ENCODE measurements around the gene KCNG3.
"Not testable (repeated sequence)": the region's sequence is repeated elsewhere in the genome, so short reads cannot be mapped to it uniquely, and the experiment has no call there.

KCNG3 gene

DNA sequence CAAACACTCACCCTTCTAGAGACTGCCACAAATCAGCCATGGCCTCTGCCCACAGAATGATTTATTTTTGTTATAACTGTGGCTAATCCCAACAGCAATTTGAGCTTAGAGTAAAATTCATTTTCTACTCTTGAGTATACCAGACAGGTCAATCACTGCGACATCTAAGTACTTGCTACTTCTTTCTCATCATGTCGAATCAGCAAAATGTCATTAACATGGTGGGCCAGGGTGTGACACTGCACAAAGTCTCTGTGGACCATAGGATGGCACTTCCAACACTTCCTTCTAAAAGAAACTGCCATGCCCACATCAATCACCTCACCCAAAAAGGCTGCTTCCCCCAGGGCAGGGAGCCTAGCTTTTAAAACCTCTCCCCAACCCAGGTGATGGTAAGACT, 64.4 kb downstream of the KCNG3 start:
- no peak for DNase-seq (ENCODE audit: low read depth, low spot score)

DNA sequence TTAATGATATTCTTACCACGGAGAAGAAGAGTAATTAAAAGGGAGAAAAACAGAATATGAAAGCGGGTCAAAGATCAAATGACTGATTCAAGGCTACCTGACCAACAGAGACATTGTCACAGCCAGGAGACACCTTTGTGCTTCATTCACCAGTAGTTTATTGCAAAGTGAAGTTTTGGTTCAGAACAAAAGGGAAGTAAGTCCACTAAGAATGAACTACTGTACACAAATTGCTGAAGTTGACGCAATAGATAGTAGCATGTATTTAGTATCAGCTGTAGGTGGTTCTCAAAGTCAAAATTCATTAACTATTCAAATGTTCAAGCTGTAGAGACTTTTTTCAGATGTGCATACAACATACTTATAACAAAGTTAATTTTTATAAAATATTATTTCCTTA, 68.1 kb downstream of the KCNG3 start:
- DNase-seq (ENCODE audit: low read depth, low spot score): no peak

DNA sequence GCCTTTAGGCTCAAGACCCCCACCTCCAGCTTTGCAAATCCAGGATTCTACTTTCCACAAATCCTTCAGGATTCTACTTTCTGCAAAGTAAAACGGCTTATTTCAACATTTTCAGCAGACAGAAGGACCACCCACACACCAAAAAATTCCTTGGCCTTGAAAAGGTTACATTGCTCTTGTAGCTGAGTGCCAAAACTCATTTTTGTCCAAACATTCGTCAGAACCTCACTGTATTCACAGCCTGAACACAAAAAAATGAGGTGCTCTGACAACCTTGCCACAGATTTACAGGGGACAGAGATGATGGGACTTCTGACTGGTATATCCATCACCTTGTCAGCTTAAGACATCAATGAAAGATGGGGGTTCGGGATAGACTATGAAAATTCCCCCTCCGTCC, 69.7 kb downstream of the KCNG3 start:
- no peak for DNase-seq (ENCODE audit: low read depth, low spot score)

DNA sequence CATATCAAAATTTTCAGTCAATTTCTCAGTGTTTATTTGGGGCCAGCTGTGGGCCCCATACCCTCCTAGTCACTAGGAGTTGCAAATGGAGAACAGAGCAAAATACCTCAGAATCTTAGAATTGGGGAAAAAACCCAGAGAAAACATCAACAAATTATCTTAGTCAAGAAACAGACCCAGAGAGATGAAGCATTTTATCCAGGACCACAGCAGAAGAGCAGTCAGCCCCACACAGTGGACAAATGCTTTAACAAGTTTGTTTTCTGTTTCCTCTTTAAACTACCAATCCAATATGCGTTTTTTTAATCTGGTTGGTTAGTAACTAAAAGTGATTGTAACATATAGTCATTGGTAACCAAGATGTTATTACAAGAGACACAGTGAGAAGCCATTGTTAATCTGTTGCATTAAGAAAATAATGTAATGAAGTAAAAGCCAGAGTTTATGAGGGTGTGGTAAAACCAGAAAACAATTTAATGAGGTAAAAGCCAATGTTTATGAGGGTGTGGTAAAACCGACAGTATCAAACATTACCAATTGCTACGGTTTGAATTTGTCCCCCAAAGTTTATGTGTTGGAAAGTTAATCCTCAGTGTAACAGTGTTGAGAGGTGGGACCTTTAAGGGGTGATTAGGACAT, 72.1 kb downstream of the KCNG3 start:
- DNase-seq (ENCODE audit: low read depth, low spot score): no peak

DNA sequence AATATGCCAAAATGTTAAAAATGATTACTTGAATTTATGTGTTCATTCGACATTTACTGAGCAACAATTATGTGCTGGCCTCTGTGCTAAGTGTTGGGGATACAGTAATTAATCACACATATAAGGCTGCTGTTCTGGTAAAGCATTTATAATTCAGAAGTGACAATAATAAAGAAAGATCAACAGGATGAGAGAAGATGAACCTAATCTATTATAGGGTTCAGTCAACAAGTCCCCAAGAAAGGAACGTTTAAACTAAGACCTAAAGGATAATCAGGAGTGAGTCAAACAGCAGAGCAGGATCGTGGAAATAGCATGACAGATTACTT, 72.7 kb downstream of the KCNG3 start:
- DNase-seq (ENCODE audit: low read depth, low spot score): no peak

DNA sequence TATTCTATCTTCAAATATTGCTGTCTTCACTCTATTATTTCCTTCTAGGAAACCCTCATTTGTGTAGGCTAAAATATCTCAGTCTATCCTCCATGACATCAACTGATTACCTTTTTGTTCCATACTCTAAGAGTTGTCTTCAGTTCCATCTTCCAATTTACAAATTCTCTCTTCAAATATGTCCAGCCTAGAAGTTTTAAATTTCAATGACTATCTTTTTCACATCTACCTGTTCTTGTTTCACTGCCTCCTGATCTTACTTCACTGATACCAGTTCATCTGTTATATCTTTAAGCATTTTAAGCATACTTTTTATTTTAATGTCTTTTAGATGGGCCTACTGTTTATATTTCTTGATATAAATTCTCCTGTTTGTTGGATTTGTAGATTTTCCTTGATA, 79.1 kb downstream of the KCNG3 start:
- no peak for DNase-seq (ENCODE audit: low read depth, low spot score)

DNA sequence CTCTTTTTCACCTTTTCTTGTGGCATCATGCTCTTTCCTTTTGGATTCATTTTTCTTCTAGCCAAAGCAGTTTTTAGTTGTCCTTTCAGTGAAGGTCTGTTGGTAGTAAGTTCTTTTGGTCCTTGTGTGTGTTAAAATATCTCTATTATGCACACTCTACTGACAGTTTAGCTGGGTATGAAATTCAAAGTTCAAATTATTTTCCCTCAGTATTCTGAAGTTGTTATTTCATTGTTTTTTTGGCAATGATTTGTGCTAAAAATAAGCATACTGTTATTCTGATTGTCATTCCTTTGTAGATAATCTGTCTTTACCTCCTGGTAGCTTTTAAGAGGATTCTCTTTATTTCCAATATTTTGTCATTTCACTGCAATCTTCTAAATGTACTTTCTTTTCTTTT, 79.6 kb downstream of the KCNG3 start:
- DNase-seq (ENCODE audit: low read depth, low spot score): no peak

DNA sequence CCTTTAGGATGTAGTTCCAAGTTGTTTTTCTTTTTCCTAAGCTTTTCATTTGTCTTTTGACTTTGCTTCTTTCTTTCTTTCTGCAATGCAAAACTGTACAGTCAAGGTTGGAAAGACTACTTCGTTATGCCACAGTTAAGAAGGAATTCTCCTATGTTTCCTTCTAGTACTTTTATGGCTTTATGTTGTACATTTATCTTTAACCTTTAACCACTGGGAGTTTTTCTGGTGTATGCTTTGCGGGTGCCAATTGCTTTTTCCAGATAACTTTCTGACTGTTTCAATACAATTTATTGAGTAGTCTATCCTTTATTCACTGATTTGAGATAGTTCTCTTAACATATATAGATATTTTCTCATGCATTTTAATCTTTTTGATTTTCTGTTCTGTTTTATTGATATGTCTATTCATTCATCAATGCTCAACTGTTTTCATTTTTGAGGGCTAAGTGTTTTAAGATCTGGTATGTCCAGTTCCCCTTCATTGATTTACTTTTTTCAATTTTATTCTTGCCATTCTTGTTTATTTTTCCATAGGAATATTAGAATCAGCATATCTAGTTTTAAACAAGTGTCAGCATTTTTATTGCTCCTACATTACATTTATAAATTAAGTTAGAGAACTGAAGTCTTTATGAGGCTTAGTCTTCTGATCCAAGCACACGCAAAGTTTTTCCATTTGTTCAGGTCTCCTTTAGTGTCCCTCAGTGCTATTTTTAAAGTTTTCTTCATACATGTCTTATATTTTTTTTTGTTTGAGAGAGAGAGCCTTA, 82.9 kb downstream of the KCNG3 start:
- DNase-seq (ENCODE audit: low read depth, low spot score): no peak

DNA sequence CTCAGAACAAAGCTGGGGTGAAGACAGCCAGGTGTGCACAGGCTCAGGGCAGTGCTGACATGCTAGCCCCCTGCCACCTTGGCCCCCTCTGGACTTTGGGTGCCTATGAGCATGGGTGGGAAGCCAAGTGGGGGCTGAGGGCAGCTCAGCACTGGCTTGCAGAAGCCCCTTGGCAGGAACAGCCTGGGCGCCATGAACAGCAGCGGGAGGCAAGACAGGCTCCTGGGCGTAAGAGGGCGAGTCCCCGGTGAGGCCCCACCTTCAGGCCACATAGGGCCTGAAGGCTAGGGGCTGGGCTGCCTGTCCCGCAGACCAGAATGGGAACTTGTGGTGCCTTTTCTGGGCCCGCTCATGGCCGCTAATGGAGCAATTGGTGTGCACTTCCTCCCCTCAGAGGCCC, 85.8 kb downstream of the KCNG3 start:
- no peak for DNase-seq (ENCODE audit: low read depth, low spot score)

DNA sequence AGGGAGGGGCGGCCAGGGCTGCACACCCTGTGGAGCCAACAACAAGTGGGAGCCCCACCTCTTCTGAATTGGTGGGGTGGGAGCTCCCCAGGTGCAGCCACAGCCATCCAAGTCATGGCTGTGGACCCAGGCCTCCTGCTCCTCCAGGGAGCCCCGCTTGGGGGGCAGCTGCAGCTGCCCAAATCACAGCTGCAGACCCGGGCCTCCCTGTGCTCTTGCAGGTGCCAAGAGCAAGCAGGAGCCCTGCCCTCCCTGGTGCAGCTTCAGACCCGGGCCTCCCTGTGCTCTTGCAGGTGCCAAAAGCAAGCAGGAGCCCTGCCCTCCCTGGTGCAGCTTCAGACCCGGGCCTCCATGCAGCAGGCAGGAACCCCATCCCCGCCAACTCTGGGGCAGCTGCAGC, 86.3 kb downstream of the KCNG3 start:
- DNase-seq (ENCODE audit: low read depth, low spot score): no peak

DNA sequence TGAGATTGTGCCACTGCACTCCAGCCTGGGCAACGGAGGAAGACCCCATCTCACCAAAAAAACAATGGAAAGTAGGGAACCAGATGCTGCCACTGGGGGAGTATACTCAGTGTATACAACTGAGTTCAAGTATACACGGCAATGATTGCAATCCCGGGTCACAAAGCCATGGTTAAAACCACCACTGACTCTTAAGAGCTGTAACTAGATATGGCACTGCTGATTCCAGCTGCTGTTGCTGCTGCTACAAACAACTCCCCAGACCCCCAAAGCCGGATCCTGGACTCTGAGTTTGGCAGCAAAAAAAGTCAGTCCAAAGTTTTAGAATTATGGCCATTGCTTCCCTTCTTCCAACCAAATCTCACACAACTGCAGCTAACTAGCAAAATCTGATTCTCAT, 89.1 kb downstream of the KCNG3 start:
- no peak for DNase-seq (ENCODE audit: low read depth, low spot score)

DNA sequence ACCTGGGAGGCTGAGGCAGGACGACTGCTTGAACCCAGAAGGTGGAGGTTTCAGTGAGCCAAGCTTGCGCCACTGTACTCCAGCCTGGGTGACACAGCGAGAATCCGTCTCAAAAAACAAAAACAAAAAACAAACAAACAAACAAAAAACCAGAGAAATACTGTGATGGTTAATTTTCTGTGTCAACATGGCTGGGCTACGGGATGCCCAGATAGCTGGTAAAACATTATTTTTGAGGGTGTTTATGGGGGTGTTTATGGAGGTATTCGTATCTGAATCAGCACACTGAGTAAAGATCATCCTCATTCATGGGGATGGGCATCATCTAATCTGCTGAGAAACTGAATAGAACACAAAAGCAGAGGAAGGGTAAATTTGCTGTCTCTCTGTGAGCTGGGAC, 92.0 kb downstream of the KCNG3 start:
- DNase-seq (ENCODE audit: low read depth, low spot score): no peak

DNA sequence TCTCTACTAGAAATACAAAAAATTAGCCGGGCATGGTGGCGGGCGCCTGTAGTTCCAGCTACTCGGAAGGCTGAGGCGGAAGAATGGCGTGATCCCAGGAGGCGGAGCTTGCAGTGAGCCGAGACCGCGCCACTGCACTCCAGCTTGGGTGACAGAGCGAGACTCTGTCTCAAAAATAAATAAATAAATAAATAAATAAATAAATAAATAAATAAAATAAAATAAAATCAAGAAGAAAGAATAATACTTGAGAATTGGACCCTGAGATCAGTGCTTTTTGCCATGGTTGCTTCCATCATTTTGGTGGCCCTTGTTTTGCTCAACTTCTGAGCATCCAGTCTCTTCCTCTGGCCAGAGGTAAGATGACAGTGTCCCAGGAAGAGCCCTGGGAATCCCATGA, 95.7 kb downstream of the KCNG3 start:
- DNase-seq (ENCODE audit: low read depth, low spot score): not testable (repeated sequence)

DNA sequence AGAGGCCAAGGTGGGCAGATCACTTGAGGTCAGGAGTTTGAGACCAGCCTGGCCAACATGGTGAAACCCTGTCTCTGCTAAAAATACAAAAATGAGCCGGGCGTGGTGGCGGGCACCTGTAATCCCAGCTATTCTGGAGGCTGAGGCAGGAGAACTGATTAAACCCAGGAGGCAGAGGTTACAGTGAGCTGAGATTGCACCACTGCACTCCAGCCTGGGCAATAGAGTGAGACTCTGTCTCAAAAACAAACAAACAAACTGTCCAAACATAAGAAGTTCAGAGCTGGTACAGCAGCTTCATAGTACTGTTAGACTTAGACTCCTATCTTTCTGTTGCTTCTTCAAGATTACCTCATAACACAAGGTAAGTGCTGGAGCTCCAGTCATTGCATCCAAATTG, 100.5 kb downstream of the KCNG3 start:
- DNase-seq (ENCODE audit: low read depth, low spot score): not testable (repeated sequence)

DNA sequence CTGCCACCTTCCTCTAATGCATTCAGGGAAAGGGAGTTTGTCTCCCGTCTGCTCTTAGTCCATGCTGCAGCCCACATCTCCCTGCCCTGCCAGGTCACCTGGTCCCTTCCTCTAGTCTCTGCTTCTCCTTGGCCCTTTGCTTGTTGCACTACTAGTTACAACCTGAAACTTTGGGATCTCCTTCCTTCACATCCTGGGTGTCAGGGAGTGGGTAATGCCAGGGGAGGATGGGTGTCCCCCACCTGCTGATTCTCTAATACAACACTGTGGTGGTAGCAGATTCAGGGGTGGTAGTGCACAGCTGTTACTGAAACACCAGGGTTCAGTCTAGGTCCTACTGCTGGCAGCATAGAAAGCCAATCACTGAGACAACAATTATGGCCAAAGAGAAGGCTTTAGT, 101.6 kb downstream of the KCNG3 start:
- DNase-seq (ENCODE audit: low read depth, low spot score): no peak

Measured in activated naive CD8-positive, alpha-beta T cell treated with anti-CD3 and anti-CD28 coated beads, Interleukin-2, amount 50 U/mL, for 16 hours (primary cell).